GM19328 (cell line): ENCODE measurements around the gene VTI1B.
A peak's percentile ranks its signal among the peaks of the same experiment; 100 is the strongest.
"Not testable (repeated sequence)": the region's sequence is repeated elsewhere in the genome, so short reads cannot be mapped to it uniquely, and the experiment has no call there.

ENCODE experiments used
- ATAC-seq: cut with Tn5 transposase; IDR thresholded peaks from one replicate; pipeline ENCODE4 v1.9.1; 2021; ENCODE audit warnings: mild to moderate bottlenecking, moderate library complexity; ENCODE audit not compliant: unreplicated experiment

Gene VTI1B

GRCh38 chr14:67674480-67675218 is at the start of gene VTI1B:
VTI1B (minus strand) TSS chr14:67674632; CDS start chr14:67674489, 143 bp downstream.
- ATAC-seq, result peak; percentile 82

GRCh38 chr14:67722293-67722692 is 47.9 kb upstream of the VTI1B start:
- no peak for ATAC-seq

GRCh38 chr14:67721875-67722274 is 47.4 kb upstream of the VTI1B start:
- ATAC-seq, result no peak

- ATAC-seq, result no peak
Measured at GRCh38 chr14:67719866-67720265, 45.4 kb upstream of the VTI1B start.

- ATAC-seq, result not testable (repeated sequence)
Measured at GRCh38 chr14:67719385-67719784, 45.0 kb upstream of the VTI1B start.

- no peak for ATAC-seq
Measured at GRCh38 chr14:67718265-67718664, 43.8 kb upstream of the VTI1B start.

GRCh38 chr14:67717048-67717447 is 42.6 kb upstream of the VTI1B start:
- ATAC-seq, result no peak

GRCh38 chr14:67710209-67710608 is 35.8 kb upstream of the VTI1B start:
- no peak for ATAC-seq

- ATAC-seq, result not testable (repeated sequence)
Measured at GRCh38 chr14:67709796-67710195, 35.4 kb upstream of the VTI1B start.

- ATAC-seq, result not testable (repeated sequence)
Measured at GRCh38 chr14:67709346-67709745, 34.9 kb upstream of the VTI1B start.

- ATAC-seq, result no peak
Measured at GRCh38 chr14:67705211-67705610, 30.8 kb upstream of the VTI1B start.

GRCh38 chr14:67704484-67705089 is 30.2 kb upstream of the VTI1B start:
- no peak for ATAC-seq

GRCh38 chr14:67703997-67704396 is 29.6 kb upstream of the VTI1B start:
- no peak for ATAC-seq

GRCh38 chr14:67701492-67701891 is 27.1 kb upstream of the VTI1B start, which contains the start of gene RDH12:
RDH12 (plus strand) TSS chr14:67701886; CDS start chr14:67722643, 20,757 bp downstream.
- ATAC-seq, result not testable (repeated sequence)

- ATAC-seq, result no peak
Measured at GRCh38 chr14:67698179-67698578, 23.7 kb upstream of the VTI1B start.

- no peak for ATAC-seq
Measured at GRCh38 chr14:67697006-67697405, 22.6 kb upstream of the VTI1B start.

- peak; percentile 85 for ATAC-seq
Measured at GRCh38 chr14:67695394-67695949, 21.0 kb upstream of the VTI1B start, which contains the start of gene RDH11. RDH11 (minus strand) TSS chr14:67695764; CDS start chr14:67695703, 61 bp downstream.

GRCh38 chr14:67694791-67695393 is 20.5 kb upstream of the VTI1B start:
- ATAC-seq, result peak; percentile 84

- no peak for ATAC-seq
Measured at GRCh38 chr14:67690011-67690410, 15.6 kb upstream of the VTI1B start.

GRCh38 chr14:67683842-67684241 is 9.4 kb upstream of the VTI1B start:
- ATAC-seq, result no peak

- ATAC-seq, result no peak
Measured at GRCh38 chr14:67680941-67681340, 6.5 kb upstream of the VTI1B start.
